Transverse colon (tissue), 4 donors: ENCODE measurements around the gene CIROP. TPM values are rescaled to one million over a fixed set of nuclear protein-coding genes. Genes with fewer than 3 reads are reported as not detected.

Experiments used
- DNase-seq: peaks from one replicate; pipeline ENCODE4 v3.0.0-alpha.2; 2019
- H3K27ac ChIP-seq, 4 donors: fragments of 200-600 bp; sonication (generic); 2 replicates each; pipeline ENCODE4 v1.5.1; 2016 to 2018; ENCODE audit warnings: inconsistent platforms in 4 of 4
- H3K27me3 ChIP-seq: fragments of 200-600 bp; sonication (generic); 2 replicates; pipeline ENCODE4 v1.5.1; 2017; ENCODE audit warnings: inconsistent platforms
- H3K36me3 ChIP-seq, 4 donors: fragments of 200-600 bp; sonication (generic); 2 replicates each; pipeline ENCODE4 v1.5.1; 2017 to 2019; ENCODE audit warnings: inconsistent platforms in 4 of 4
- H3K4me1 ChIP-seq, 4 donors: fragments of 200-600 bp; sonication (generic); 2 replicates each; pipeline ENCODE4 v1.5.1; 2017 to 2020; ENCODE audit warnings: inconsistent platforms in 4 of 4
- H3K4me3 ChIP-seq, 4 donors: fragments of 200-600 bp; sonication (generic); 1 replicate in 1 of 4; 2 replicates in 3 of 4; pipeline versions ENCODE4 v1.5.1 to v1.6.1; 2017 to 2019; ENCODE audit warnings: inconsistent platforms in 4 of 4
- H3K9me3 ChIP-seq, 2 donors: fragments of 200-600 bp; sonication (generic); 2 replicates each; pipeline ENCODE4 v1.5.1; 2017 to 2019; ENCODE audit warnings: inconsistent platforms in 2 of 2
- EP300 ChIP-seq: sonication (generic); formaldehyde crosslinking; IDR thresholded peaks from one replicate; pipeline ENCODE4 v1.6.1; 2017; ENCODE audit warnings: antibody characterized with exemption, low read depth
- POLR2A ChIP-seq: fragments of 450-650 bp; IDR thresholded peaks from one replicate; pipeline ENCODE4 v1.6.1; 2016; ENCODE audit warnings: antibody characterized with exemption, mild to moderate bottlenecking, moderate library complexity
- POLR2AphosphoS5 ChIP-seq, 3 donors: sonication (generic); formaldehyde crosslinking; IDR thresholded peaks; one replicate each; pipeline ENCODE4 v1.6.1; 2016; ENCODE audit warnings: antibody characterized with exemption in 3 of 3
- WGBS, 2 donors: methylation state at CpG; one replicate each; pipeline ENCODE4 v1.1.5; 2018; ENCODE audit warnings: low coverage in 1 of 2; 5-methylcytosine and 5-hydroxymethylcytosine counted together
- in situ Hi-C, 4 donors: fragments of 200-750 bp; cut with MboI; loops; one replicate each; pipeline versions ENCODE4 v1.15.0 to v1.15.1; 2017; ENCODE audit warnings: low sequenced_read_pairs in 3 of 4, low pct_ligation_motif_present in 1 of 4, low pct_unique_long_range_greater_than_20kb in 1 of 4
- intact Hi-C: fragments of 100-400 bp; cut with DNase I; formaldehyde crosslinking; loops from one replicate; pipeline ENCODE4 v1.15.1; 2023; ENCODE audit warnings: low total_unique reads
- total RNA-seq, 4 donors: library from RNA; depleted of rRNA; stranded (reverse); fragments of >200 nt; gene quantifications; one replicate each; pipeline ENCODE4 v1.1.0, GENCODE V29; 2016
- TF ChIP-seq, protein P1 (sequence below), 5 experiments: fragments of 200-600 bp in 3 of 5; fragments of 450-650 bp in 2 of 5; sonication (generic) in 3 of 5; IDR thresholded peaks; 1 replicate in 2 of 5; 2 replicates in 3 of 5; pipeline ENCODE4 v1.5.1; 2016 to 2017; ENCODE audit warnings: antibody characterized with exemption in 5 of 5, inconsistent platforms in 3 of 5, mild to moderate bottlenecking in 2 of 5, moderate library complexity in 1 of 5

The CIROP gene
- total RNA-seq, 4 donors from 2014 or later: not detected

DNA sequence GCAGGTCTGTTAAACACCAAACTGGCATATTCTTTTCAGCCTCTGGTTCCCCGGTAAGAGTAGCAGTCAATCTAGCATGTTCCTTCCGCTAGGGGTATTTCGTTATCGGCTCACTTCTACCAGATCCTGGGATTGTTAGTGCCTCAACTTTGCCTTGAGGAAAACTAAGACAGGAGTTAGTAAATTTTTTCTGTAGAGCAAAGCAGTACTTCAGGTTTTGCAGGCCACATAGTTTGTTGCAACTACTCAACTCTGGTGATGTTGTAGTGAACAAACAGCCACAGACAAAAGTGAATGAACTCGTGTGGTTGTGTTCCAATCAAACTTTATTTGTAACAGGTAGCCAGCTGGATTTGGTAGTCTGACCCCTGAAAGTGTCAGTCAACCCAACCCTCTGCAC, 41.2 kb downstream of the CIROP start:
- H3K9me3 ChIP-seq: no peaks in the 10 kb centered on the region
- H3K27me3 ChIP-seq: no peaks in the 10 kb centered on the region
- TF ChIP-seq POLR2A (no peak), EP300 (no peak), POLR2AphosphoS5 (IDR thresholded peaks at IDR 0.05) (no peak)
- TF ChIP-seq, protein P1, sequence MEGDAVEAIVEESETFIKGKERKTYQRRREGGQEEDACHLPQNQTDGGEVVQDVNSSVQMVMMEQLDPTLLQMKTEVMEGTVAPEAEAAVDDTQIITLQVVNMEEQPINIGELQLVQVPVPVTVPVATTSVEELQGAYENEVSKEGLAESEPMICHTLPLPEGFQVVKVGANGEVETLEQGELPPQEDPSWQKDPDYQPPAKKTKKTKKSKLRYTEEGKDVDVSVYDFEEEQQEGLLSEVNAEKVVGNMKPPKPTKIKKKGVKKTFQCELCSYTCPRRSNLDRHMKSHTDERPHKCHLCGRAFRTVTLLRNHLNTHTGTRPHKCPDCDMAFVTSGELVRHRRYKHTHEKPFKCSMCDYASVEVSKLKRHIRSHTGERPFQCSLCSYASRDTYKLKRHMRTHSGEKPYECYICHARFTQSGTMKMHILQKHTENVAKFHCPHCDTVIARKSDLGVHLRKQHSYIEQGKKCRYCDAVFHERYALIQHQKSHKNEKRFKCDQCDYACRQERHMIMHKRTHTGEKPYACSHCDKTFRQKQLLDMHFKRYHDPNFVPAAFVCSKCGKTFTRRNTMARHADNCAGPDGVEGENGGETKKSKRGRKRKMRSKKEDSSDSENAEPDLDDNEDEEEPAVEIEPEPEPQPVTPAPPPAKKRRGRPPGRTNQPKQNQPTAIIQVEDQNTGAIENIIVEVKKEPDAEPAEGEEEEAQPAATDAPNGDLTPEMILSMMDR (IDR thresholded peaks at IDR 0.05): no peak
- peaks cover 0 to 84% (median 36%) of the 10 kb centered on the region in 4 donors for H3K36me3 ChIP-seq
- H3K27ac ChIP-seq: no peak overlapping the region
- WGBS, 2 donors: 33 to 86% methylated on average over 1 to 5 of the region's 5 CpGs
- in situ Hi-C loops (loop anchor here in 2 of 4 donors (10.0 kb wide), 2 partner anchors 79 to 89 kb away; partner anchors contain the start of gene AJUBA (in 1 of the 2)), intact Hi-C loops (no loop called here)
- H3K4me3 ChIP-seq: no peak overlapping the region
- DNase-seq: no peak
- H3K4me1 ChIP-seq: peaks cover 0 to 10% (median 0%) of the 10 kb centered on the region in 4 donors

DNA sequence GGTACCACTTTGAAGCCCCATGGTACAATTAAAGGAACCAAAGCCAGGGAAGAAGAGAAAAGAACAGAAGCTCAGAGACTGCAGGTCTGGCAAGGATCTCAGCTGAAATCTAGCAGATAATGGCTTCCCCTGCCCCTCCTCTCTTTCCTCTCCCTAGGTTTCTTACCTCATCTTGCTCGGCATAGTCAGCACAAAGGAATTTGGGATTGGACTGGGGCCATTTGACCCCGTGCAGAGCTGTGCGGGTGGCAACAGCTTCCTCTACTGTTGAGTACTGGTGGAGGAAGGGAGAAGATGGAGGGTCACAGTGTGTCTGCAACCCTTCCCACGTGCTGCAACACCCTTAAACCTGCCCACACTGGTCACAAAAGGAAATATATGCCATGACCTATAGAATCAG, 42.8 kb downstream of the CIROP start:
- TF ChIP-seq POLR2A (no peak), POLR2AphosphoS5 (IDR thresholded peaks at IDR 0.05) (no peak), EP300 (no peak)
- TF ChIP-seq, protein P1 (IDR thresholded peaks at IDR 0.05): no peak
- Histone ChIP-seq H3K4me1 (peaks cover 1 to 13% (median 9%) of the 10 kb centered on the region in 4 donors), H3K27ac (peak overlapping the region in 2 of 4 donors; percentile 4 to 39), H3K4me3 (no peak overlapping the region), H3K36me3 (peaks cover 0 to 70% (median 32%) of the 10 kb centered on the region in 4 donors), H3K9me3 (no peaks in the 10 kb centered on the region), H3K27me3 (no peaks in the 10 kb centered on the region)
- intact Hi-C loops: no loop called here
- in situ Hi-C loops: loop anchor here in 2 of 4 donors (10.0 kb wide), 2 partner anchors 77 to 87 kb away; partner anchors contain the start of gene AJUBA (in 1 of the 2)
- 28% methylated on average over 4 of the region's 4 CpGs; no CpG with 5 or more reads in 1 of the 2 donors for WGBS, 2 donors
- peak; percentile 43 for DNase-seq

DNA sequence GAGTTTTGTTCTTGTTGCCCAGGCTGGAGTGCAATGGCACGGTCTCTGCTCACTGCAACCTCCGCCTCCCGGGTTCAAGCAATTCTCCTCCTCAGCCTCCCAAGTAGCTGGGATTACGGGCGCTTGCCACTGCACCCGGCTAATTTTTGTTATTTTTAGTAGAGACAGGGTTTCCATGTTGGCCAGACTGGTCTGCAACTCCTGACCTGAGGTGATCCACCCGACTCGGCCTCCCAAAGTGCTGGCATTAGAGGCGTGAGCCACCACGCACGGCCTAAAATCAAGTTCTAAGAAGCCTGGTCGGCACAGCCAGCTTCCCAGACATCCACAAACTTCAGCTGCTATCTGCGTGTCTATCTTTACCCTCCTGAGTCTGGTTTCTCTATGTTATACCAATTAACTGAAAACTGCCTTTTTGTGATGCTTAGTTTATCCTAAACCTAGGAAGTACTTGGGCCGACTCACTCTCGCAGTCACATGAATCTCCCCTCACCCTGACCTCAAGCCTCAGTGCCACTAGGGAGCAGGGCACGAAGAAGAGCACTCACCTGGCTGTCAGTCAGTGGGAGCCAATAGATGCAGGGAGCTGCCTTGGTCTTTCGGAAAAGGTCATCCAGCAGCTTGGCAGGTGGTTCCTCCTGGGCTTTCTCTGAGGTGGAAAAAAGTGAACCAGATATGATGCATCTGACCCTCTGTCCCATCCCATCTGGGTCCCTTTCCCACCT, 44.1 kb downstream of the CIROP start:
- Histone ChIP-seq H3K4me3 (no peak overlapping the region), H3K27me3 (no peaks in the 10 kb centered on the region), H3K36me3 (peaks cover 0 to 61% (median 28%) of the 10 kb centered on the region in 4 donors), H3K4me1 (peaks cover 10 to 25% (median 20%) of the 10 kb centered on the region in 4 donors), H3K27ac (no peak overlapping the region), H3K9me3 (no peaks in the 10 kb centered on the region)
- TF ChIP-seq POLR2A (no peak), POLR2AphosphoS5 (IDR thresholded peaks at IDR 0.05) (no peak), EP300 (no peak)
- TF ChIP-seq, protein P1 (IDR thresholded peaks at IDR 0.05): no peak
- in situ Hi-C loops (loop anchor here in 2 of 4 donors (10.0 kb wide), 2 partner anchors 76 to 86 kb away; partner anchors contain the start of gene AJUBA (in 1 of the 2)), intact Hi-C loops (no loop called here)
- no peak for DNase-seq
- 91 to 94% methylated on average over 16 to 17 of the region's 17 CpGs for WGBS, 2 donors

DNA sequence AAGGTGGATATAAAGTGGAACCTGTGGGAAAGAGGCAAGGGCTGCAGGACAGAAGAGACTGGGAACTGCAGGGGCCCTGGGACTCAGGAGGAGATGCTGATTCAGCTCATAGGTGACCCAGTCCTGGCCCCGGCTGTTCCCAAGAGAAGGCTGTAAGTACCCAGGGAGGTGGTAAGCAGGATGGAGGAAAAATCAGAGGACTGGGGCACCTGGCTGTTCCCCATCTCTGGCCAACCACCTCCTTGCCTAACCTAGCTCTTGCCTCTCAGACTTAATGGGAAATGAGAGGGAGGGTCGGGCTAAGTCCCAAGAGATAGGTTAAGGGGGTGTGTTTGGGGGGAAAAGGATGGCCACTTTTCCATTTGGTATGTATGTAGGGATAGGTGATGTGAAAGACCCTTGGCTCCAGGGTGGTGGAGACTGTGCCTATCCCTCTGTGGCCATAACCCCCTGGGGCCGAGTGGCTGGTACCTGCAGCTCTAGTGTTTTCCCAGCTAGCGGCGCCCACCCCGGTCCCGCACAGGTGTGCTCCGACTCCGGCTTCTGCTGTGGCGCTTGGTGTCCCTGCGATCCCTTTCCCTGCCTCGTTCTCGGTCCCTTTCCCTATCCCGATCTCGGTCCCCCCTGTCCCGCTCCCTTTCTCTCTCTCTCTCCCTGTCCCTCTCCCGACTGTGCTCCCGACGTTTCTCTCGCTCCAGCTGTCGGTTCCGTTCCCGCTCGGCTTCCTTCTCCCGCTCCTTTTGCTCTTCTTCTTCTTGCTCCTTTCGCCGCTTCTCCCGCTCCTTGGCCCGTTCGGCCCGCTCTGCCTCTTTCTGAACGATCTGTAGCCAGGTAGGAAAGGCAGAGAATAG, 45.9 kb downstream of the CIROP start:
- Histone ChIP-seq H3K4me3 (no peak overlapping the region), H3K36me3 (peaks cover 0 to 43% (median 22%) of the 10 kb centered on the region in 4 donors), H3K27ac (peak overlapping the region in 3 of 4 donors; percentile 57 to 86 (median 85)), H3K9me3 (no peaks in the 10 kb centered on the region), H3K4me1 (peaks cover 10 to 26% (median 20%) of the 10 kb centered on the region in 4 donors), H3K27me3 (no peaks in the 10 kb centered on the region)
- WGBS, 2 donors: 88 to 90% methylated on average over 28 to 32 of the region's 32 CpGs
- no peak for DNase-seq
- intact Hi-C loops (loop anchor here (2.0 kb wide), 1 partner anchor 72 kb away; no protein-coding TSS in a partner anchor), in situ Hi-C loops (no loop called here)
- TF ChIP-seq POLR2AphosphoS5 (IDR thresholded peaks at IDR 0.05) (no peak), POLR2A (no peak), EP300 (no peak)
- TF ChIP-seq, protein P1 (IDR thresholded peaks at IDR 0.05): no peak
